ENCODE measurements around the gene NR3C2. TPM values are rescaled to one million over a fixed set of nuclear protein-coding genes. Genes with fewer than 3 reads are reported as not detected.

The NR3C2 gene
- total RNA-seq, 1 donor: 4.7 TPM

DNA sequence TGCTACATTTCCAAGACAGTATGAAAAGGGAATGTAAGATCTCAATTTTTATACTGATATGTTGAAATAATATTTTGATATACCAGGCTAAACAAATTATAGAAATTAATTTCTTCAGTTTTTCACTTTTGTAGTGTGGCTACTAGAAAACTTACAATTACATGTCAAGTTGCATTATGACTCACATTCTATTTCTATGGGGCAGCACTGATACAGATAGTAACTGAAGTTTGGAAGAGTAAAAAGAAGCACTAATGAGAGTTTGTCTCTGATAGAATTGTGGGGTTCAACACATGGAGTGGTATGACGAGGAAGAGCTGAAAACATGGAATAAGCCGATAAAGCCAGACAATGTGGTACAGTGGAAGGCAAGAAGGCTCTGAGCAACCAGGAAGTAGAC, 95.6 kb downstream of the NR3C2 start:
- H3K4me3 ChIP-seq (ENCODE audit: low read depth, low read length): no peak overlapping the region
- DNase-seq (ENCODE audit: low read depth): no peak
- TF ChIP-seq, protein P1, sequence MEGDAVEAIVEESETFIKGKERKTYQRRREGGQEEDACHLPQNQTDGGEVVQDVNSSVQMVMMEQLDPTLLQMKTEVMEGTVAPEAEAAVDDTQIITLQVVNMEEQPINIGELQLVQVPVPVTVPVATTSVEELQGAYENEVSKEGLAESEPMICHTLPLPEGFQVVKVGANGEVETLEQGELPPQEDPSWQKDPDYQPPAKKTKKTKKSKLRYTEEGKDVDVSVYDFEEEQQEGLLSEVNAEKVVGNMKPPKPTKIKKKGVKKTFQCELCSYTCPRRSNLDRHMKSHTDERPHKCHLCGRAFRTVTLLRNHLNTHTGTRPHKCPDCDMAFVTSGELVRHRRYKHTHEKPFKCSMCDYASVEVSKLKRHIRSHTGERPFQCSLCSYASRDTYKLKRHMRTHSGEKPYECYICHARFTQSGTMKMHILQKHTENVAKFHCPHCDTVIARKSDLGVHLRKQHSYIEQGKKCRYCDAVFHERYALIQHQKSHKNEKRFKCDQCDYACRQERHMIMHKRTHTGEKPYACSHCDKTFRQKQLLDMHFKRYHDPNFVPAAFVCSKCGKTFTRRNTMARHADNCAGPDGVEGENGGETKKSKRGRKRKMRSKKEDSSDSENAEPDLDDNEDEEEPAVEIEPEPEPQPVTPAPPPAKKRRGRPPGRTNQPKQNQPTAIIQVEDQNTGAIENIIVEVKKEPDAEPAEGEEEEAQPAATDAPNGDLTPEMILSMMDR (IDR thresholded peaks at IDR 0.05; ENCODE audit: insufficient read depth, low read length): no peak

DNA sequence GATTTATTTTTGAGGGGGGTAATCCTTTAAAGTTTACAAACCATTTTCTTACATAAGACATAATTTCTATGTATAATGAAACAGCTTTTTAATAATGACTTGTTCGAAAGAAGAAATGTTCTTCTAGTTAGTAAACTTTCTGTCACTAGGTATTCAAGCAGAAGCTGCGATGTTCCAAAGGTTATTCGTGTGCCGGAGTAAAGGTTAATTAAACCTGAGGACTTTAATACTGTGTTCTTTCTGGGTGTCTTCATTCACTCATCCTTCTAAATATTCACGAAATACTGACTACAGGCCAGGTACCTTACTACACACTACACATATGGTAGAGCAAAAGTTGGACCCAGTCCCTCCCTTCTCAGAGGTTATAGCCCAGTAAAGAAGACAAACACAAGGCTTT, 96.7 kb downstream of the NR3C2 start:
- no peak for DNase-seq (ENCODE audit: low read depth)
- no peak overlapping the region for H3K4me3 ChIP-seq (ENCODE audit: low read depth, low read length)
- TF ChIP-seq, protein P1 (IDR thresholded peaks at IDR 0.05; ENCODE audit: insufficient read depth, low read length): no peak

DNA sequence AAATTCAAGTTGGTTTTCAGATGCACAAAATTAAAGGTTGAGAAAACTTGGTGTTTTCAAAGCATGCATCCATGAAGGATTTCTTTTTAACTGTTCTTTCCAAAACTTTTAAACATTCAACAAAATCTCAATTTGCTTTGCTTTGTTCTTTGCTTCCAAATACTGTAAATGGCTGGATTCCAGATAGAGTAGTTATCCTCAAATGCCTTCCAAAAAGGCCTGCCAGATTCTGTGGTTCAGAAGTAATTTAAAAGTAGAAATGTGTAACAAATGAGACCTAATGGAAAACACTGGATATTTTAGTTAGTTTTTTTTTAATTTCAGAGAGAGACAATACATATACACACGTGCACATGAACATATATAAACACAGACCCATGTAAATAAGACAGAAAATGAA, 97.3 kb downstream of the NR3C2 start:
- no peak for DNase-seq (ENCODE audit: low read depth)
- no peak overlapping the region for H3K4me3 ChIP-seq (ENCODE audit: low read depth, low read length)
- TF ChIP-seq, protein P1 (IDR thresholded peaks at IDR 0.05; ENCODE audit: insufficient read depth, low read length): no peak

DNA sequence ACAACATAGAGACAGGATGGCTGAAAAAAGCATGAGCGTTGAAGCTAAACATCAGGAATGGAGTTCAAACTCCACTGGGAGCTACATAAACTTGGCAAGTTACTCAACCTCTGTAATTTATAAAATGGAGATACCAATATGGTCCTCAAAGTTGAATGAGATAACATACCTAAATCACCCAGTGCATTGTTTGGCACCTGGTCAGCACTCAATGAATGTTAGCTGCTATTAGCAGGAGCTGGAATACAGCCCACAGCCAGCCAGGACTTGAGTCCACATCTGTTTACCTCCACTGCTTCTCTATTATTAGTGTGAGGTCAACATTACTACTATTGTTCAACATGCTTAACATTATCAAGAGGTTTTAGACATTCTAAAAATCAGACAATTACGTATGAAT, 97.9 kb downstream of the NR3C2 start:
- no peak overlapping the region for H3K4me3 ChIP-seq (ENCODE audit: low read depth, low read length)
- DNase-seq (ENCODE audit: low read depth): no peak
- TF ChIP-seq, protein P1 (IDR thresholded peaks at IDR 0.05; ENCODE audit: insufficient read depth, low read length): no peak

DNA sequence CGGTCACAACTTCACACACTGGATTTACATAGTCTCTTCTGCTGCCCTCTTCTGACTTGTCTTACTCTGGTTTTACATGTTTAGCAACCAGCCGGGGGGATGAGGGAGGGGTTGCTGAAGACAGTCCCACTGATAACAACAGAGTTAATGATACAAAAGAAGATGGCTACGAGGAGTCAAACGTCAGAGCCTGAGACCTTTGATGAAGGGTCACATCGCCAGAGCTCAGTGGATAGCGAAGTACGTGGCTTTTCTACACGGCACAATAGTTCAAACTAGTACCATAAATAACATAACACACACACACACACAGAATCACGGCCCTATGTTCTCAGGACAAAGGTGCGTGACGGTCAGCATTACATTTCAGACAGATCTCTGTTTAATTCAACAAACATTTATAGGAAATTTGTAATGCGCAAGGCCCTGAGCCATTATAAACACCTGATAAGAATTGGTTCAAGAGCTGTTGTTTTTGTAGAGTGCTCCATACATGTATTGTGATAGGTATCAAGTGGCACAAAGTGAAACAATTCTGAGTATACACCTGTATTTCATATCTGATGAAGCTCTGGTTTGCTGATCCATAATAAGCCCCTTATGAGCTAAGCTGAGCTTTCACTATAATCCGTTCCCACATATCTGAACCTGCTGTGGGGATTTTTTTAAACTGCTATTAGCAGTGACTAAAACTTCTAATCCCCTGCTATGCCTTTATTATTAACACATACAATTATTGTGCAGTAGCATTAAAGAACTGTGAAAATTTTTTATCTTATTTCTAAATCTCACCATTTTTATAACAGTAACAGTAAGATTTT, 100.0 kb downstream of the NR3C2 start:
- no peak for DNase-seq (ENCODE audit: low read depth)
- H3K4me3 ChIP-seq (ENCODE audit: low read depth, low read length): no peak overlapping the region
- TF ChIP-seq, protein P1 (IDR thresholded peaks at IDR 0.05; ENCODE audit: insufficient read depth, low read length): no peak

DNA sequence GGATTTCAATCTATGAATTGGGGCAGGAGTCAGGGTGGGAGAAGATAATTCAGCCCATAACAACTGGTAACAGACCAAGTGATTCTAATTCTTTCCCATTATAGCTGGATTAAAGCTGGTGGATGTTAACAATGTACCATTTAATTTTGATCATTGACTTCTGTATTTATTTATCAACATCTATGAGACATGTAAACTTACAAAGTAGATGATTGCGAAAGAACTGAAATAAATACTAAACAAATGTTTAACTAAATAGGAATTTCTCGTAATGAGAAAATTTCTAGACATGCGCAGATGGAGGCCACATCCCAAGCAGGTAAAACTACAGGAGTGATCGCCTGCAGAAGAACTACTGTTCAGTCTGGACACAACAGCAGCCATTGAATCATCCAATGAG, 107.1 kb downstream of the NR3C2 start:
- TF ChIP-seq, protein P1 (IDR thresholded peaks at IDR 0.05; ENCODE audit: insufficient read depth, low read length): no peak
- H3K4me3 ChIP-seq (ENCODE audit: low read depth, low read length): no peak overlapping the region
- DNase-seq (ENCODE audit: low read depth): no peak

DNA sequence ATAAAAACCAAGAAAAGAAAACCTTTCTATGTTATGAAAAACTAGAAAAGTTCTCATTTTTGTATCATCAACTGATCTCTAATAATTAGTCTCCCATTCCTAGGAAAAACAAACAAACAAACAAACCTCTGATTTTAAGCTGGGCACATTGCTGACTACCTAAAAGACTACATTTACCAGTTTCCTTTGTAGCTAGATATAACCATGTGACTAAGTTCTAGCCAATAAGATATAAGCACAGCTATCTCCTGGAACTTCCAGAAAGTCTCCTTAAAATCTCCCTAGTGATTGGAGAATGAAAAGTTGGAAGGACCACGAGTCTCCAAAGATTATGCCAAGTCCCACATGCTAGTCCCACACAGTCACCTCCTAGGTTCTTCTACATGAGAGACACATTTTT, 108.9 kb downstream of the NR3C2 start:
- DNase-seq (ENCODE audit: low read depth): no peak
- TF ChIP-seq, protein P1 (IDR thresholded peaks at IDR 0.05; ENCODE audit: insufficient read depth, low read length): no peak
- no peak overlapping the region for H3K4me3 ChIP-seq (ENCODE audit: low read depth, low read length)
